Transverse colon (tissue), 4 donors: Measurements from ENCODE around the gene IER2.

Experiments
- CTCF ChIP-seq, 5 experiments: fragments of 200-600 bp in 3 of 5; fragments of 450-650 bp in 2 of 5; sonication (generic) in 3 of 5; IDR thresholded peaks; 1 replicate in 2 of 5; 2 replicates in 3 of 5; pipeline ENCODE4 v1.5.1; 2016 to 2017; ENCODE audit warnings: antibody characterized with exemption in 5 of 5, inconsistent platforms in 3 of 5, mild to moderate bottlenecking in 2 of 5, moderate library complexity in 1 of 5
- EP300 ChIP-seq: sonication (generic); formaldehyde crosslinking; IDR thresholded peaks from one replicate; pipeline ENCODE4 v1.6.1; 2017; ENCODE audit warnings: antibody characterized with exemption, low read depth
- POLR2A ChIP-seq: fragments of 450-650 bp; IDR thresholded peaks from one replicate; pipeline ENCODE4 v1.6.1; 2016; ENCODE audit warnings: antibody characterized with exemption, mild to moderate bottlenecking, moderate library complexity
- POLR2AphosphoS5 ChIP-seq, 3 donors: sonication (generic); formaldehyde crosslinking; IDR thresholded peaks; one replicate each; pipeline ENCODE4 v1.6.1; 2016; ENCODE audit warnings: antibody characterized with exemption in 3 of 3

GRCh38 chr19:13146763-13147563, 3.2 kb upstream of the IER2 start:
- TF ChIP-seq POLR2A = no peak
- TF ChIP-seq CTCF (IDR thresholded peaks at IDR 0.05) = no peak
- TF ChIP-seq POLR2AphosphoS5 (IDR thresholded peaks at IDR 0.05) = no peak
- no peak for TF ChIP-seq EP300
